ENCODE measurements around the gene EPM2AIP1. TPM values are rescaled to one million over a fixed set of nuclear protein-coding genes. Genes with fewer than 3 reads are reported as not detected.

The EPM2AIP1 gene
- 10 to 100 TPM; 37.3 to 74.3 (median 63.4) TPM for polyA plus RNA-seq (ENCODE audit: insufficient read depth in 1 of 5, insufficient read length in 5 of 5, low replicate concordance in 1 of 5)
- long read RNA-seq, donor 1, full-length matches to known transcripts: 215 of 215 reads
- long read RNA-seq, donor 1, partial matches to known transcripts: 0 of 215 reads
- long read RNA-seq, donor 1, other reads (novel, unspliced or antisense): 0 of 215 reads
- long read RNA-seq, donor 2, full-length matches to known transcripts: 102 of 102 reads
- long read RNA-seq, donor 2, partial matches to known transcripts: 0 of 102 reads
- long read RNA-seq, donor 2, other reads (novel, unspliced or antisense): 0 of 102 reads
- long read RNA-seq, donor 3, full-length matches to known transcripts: 190 of 190 reads
- long read RNA-seq, donor 3, partial matches to known transcripts: 0 of 190 reads
- long read RNA-seq, donor 3, other reads (novel, unspliced or antisense): 0 of 190 reads
- long read RNA-seq, donor 4, full-length matches to known transcripts: 124 of 124 reads
- long read RNA-seq, donor 4, partial matches to known transcripts: 0 of 124 reads
- long read RNA-seq, donor 4, other reads (novel, unspliced or antisense): 0 of 124 reads
- long read RNA-seq, donor 5, full-length matches to known transcripts: 224 of 224 reads
- long read RNA-seq, donor 5, partial matches to known transcripts: 0 of 224 reads
- long read RNA-seq, donor 5, other reads (novel, unspliced or antisense): 0 of 224 reads
- long read RNA-seq, donor 6, full-length matches to known transcripts: 261 of 261 reads
- long read RNA-seq, donor 6, partial matches to known transcripts: 0 of 261 reads
- long read RNA-seq, donor 6, other reads (novel, unspliced or antisense): 0 of 261 reads
- long read RNA-seq, donor 7, full-length matches to known transcripts: 141 of 218 reads
- long read RNA-seq, donor 7, partial matches to known transcripts: 71 of 218 reads
- long read RNA-seq, donor 7, other reads (novel, unspliced or antisense): 6 of 218 reads
- long read RNA-seq, donor 8, full-length matches to known transcripts: 60 of 60 reads
- long read RNA-seq, donor 8, partial matches to known transcripts: 0 of 60 reads
- long read RNA-seq, donor 8, other reads (novel, unspliced or antisense): 0 of 60 reads

- DNase-seq: no peak
Measured at GRCh38 chr3:36992806-36993325, at the start of gene EPM2AIP1. Gene EPM2AIP1 (minus strand): TSS chr3:36993131. CDS start chr3:36993077, 54 bp downstream.

GRCh38 chr3:37042712-37043111 lies 49.8 kb upstream of the EPM2AIP1 start:
- peak; percentile 39 to 50 for DNase-seq

DNA sequence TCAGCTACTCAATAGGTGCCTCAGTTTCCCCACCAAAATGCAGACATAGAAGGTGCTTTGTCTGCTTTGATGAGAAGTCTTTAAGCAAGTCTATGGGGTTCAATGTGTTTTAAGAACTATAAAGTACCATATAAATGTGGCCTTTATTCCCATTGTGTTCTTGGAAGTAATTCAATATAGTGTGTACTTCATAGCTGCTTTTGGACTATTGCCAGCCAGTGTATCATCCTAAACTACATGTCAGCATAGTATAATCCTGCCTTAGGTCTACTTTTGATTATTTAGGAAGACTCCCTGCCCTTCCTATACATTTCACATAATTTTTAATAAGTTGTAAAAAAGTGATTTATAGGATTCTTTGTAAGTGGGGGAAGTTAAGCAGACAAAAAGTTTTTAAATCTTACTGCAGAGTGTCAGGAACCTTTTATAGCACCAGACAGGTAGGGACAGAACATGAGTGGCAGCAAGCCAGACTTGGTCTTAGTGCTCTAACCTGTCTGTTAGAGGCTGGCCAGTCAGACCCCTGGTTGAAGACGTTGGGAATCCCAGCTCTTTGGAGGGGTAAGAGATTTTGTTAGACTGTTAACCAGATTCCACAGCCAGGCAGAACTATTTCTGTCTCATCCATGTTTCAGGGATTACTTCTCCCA lies 48.7 kb upstream of the EPM2AIP1 start:
- no peak for DNase-seq

- DNase-seq: no peak
Measured at GRCh38 chr3:37040231-37040630, 47.3 kb upstream of the EPM2AIP1 start.

- DNase-seq: no peak
Measured at GRCh38 chr3:37039161-37039846, 46.4 kb upstream of the EPM2AIP1 start.

- no peak for DNase-seq
Measured at GRCh38 chr3:37037352-37037751, 44.4 kb upstream of the EPM2AIP1 start.

GRCh38 chr3:37032961-37033360 lies 40.0 kb upstream of the EPM2AIP1 start:
- peak; percentile 51 to 72 for DNase-seq

DNA sequence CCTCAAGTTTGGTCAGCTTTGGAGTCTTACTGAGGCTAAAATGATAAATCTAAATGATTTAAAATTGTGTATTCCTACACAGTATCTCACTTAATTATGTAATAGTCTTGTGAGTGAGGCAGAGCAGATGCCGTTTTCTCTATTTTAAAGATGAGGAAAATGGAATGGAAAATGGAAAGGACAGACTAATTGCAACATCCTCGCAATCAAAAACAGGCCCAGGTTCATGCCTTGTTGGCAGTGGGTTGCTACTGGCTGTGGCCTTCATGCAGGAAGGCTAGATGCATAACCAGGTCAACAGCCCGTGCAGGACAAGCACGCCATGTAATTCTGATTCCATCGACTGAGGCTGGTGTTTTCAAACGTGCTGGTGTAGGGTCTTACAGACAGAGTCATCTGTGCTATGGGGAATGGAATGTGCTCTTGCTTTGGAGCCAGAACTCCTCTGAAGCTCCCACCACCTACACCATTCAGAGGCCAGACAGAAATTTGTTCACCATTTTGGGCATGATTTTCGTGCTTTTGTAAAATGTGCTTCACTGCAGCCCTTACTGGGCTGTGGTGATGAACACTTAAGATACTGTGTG lies 38.3 kb upstream of the EPM2AIP1 start:
- no peak for DNase-seq

GRCh38 chr3:37030588-37030987 lies 37.7 kb upstream of the EPM2AIP1 start:
- no peak for DNase-seq

- no peak for DNase-seq
Measured at GRCh38 chr3:37029516-37030163, 36.7 kb upstream of the EPM2AIP1 start.

DNA sequence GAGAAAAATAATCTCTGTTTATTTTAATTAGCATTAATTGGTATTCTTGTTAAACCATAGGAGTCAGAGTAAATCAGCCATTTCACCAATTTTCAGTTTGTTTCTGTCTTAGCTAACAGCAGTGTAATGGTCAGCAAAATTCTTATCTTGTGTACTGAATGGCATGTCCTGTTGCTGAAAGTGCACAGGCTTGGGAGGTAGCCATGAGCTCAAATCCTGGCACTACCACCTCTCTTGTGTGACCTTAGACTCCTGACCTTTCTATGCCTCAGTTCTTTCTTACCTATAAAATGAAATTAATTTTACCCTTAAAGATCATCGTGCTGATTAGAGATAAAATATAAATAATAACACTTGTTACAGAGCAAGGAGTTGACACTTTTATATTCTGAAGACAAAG lies 36.2 kb upstream of the EPM2AIP1 start:
- DNase-seq: no peak

- no peak for DNase-seq
Measured at GRCh38 chr3:37028329-37028728, 35.4 kb upstream of the EPM2AIP1 start.

DNA sequence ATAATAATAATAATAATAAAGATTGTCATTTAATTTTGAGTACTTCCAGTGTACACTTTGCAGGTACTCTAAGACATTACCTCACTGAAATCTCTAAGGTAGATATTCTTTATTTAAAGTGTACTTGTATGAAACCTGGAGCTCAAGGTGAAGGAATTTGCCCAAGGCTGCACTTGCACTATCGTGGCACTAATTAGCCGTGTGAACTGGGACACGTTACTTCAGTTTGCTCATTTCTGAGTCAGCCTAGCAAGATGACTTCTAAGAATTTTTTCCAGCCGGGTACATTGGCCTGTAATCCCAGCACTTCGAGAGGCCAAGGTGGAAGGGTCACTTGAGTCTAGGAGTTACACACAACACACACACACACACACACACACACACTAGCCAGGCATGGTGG lies 33.9 kb upstream of the EPM2AIP1 start:
- DNase-seq: no peak

- no peak for DNase-seq
Measured at GRCh38 chr3:37025561-37026335, 32.8 kb upstream of the EPM2AIP1 start.

DNA sequence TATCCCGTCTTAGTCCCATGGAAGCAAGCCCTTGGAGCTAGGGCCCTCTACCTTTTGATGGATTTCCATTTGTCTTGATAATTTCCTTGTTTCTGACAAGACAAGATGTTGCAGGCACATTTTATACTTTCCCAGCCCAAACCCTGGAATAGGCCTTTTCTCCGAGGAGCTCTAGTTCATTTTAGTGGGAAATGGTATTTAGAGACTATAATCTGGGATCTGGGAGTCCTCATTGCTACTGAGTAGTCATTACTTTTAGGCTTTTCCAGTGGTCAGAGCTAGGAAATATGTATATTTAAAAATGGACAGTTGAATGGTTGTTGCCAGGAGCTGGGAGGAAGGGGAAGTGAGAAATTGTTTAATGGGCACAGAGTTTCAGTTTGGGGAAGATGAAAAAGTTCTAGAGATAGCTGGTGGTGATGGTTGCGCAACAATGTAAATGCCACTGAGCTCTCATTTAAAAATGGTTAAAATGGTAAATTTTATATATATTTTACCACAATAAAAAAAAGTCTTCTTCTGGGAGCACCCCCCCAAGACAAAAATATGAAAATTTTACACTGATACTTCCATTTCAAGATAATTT lies 32.0 kb upstream of the EPM2AIP1 start:
- DNase-seq: no peak

DNA sequence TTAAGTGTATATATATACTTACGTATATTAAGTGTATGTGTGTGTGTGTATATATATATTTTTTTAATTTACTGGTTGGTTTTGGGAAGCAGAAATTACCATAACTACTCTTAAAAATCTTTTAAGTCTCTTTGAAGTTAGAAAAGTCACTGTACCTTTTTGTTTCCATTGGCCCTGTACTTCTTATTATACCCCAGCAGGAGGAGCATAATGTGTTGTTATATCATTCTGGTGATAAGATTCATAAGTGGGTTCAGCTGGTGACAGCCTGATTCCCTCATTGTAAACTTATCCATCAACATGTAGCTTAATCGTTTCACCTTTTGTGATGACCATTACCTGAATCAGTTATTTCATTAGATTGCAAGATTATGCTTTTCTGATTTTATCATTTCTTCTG lies 31.2 kb upstream of the EPM2AIP1 start:
- DNase-seq: no peak

- no peak for DNase-seq
Measured at GRCh38 chr3:37017683-37018082, 24.8 kb upstream of the EPM2AIP1 start.

DNA sequence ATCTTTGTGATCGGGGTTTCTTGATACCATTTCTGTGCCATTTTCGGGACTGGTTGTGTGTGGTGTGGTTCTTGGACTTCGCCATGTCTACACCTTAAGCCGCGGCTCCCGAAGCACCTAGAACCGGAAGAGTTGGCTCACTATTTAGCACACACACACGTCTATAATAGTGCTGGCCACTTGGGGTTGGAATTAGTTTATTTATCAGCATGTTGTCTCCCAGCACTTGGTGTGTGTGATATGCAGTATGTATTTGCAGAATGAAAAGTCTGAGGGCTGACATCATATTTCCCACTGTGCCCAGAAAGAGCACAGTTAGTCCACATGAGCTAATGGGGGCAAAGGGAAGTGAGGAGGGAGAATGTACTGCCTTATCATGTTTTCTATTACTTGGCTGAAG lies 24.0 kb upstream of the EPM2AIP1 start:
- no peak for DNase-seq

DNA sequence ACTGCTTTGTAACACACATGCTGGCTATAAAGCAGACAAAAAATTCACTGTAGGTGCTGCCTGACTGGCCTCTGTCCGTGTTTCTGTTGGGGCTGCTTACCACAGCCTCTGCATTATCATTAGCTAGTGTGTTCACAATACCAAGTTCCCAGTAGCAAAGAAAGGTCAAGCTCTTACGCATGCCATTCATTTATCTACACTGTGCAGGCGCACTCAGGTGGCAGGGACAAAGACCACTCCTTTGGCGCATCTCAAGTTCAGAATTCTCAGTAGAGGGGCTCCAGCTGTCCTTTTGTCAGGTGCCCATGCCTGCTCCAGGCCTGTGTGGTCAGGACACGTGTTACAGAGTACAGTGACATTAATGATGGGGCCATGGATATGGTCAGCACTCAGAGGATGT lies 22.7 kb upstream of the EPM2AIP1 start:
- no peak for DNase-seq

All from right lung (tissue), 10 donors.